Measurements from ENCODE around the gene PTDSS2. TPM values are rescaled to one million over a fixed set of nuclear protein-coding genes. Genes with fewer than 3 reads are reported as not detected.

Gene PTDSS2
- total RNA-seq, 2 experiments from 2014 or later = 14.8 to 18.8 TPM

DNA sequence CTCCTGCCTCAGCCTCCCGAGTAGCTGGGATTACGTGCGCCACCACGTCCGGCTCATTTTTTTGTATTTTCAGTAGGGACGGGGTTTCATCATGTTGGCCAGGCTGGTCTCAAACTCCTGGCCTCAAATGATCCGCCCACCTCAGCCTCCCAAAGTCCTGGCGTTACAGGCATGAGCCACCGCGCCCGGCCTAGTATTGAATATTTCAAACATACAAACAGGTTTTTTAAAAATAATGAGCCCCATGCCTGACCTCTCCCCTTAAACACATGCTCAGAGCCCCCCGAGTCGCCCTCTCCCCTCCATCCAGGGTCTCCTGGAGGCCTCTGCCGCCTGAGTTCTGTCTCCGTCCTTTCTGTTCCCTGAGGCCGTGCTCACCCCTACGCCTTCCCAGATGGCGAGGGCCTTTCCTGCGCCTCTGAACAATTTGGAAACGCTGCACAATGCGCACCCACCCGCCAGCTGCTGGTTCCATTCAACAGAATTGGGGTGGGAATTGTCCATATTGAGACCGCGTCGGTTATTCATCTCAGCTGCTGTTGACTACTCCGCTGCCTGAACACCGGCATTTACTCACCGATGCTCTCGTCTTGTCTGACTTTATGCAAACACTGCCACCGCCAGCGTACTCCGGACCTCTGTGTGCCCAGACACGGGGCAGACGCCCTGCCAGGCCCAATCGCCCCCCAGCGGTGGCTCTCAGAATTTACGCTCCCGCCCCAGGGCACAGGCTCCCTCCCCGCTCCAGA lies 70.5 kb downstream of the PTDSS2 start:
- ATAC-seq (no peak), DNase-seq (peak; percentile 61)
- peaks cover 2% of the 10 kb centered on the region for H3K9me3 Mint-ChIP-seq (ENCODE audit: low read depth)
- H3K27me3 Mint-ChIP-seq = no peaks in the 10 kb centered on the region
- no peak overlapping the region for H3K4me3 Mint-ChIP-seq
- peaks cover 4% of the 10 kb centered on the region for H3K36me3 Mint-ChIP-seq (ENCODE audit: low read depth)
- peaks cover 3% of the 10 kb centered on the region for H3K4me1 Mint-ChIP-seq
- CTCF ChIA-PET = interaction anchor here (0.5 to 1.1 kb wide), 7 partner anchors 8 to 112 kb away, joined by 3 to 5 read pairs (median 3); no protein-coding TSS in a partner anchor
- intact Hi-C loops (cut with DNase I, micrococcal nuclease) = no loop called here
- POLR2A ChIA-PET = no interaction called here
- H3K27ac Mint-ChIP-seq = no peak overlapping the region

DNA sequence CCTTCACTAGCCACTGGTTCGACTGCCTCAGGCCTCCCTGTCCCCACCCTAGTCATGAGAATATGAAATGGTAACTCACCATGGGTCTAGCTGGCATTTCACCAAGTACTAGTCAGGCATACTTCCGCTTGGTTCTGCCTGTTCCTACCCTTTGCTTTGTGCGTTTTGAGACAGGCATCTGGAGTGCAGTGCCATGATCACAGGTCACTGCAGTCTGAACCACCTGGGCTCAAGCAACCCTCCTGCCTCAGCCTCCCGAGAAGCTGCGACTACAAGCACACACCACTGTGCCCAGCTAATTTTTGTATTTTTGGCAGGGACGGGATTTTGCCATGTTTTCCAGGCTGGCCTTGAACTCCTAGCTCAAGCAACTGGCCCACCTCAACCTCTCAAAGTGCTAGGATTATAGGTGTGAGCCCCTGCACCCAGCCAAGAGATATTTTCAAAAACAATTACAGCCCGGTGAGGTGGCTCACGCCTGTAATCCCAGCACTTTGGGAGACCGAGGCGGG lies 71.2 kb downstream of the PTDSS2 start:
- Mint-ChIP-seq H3K9me3 (ENCODE audit: low read depth) (no peaks in the 10 kb centered on the region), H3K4me3 (no peak overlapping the region), H3K27me3 (no peaks in the 10 kb centered on the region), H3K36me3 (ENCODE audit: low read depth) (peaks cover 2% of the 10 kb centered on the region), H3K27ac (no peak overlapping the region), H3K4me1 (peaks cover 3% of the 10 kb centered on the region)
- CTCF ChIA-PET = interaction anchor here (0.6 to 1.1 kb wide), 7 partner anchors 9 to 138 kb away, joined by 3 to 5 read pairs (median 3); no protein-coding TSS in a partner anchor
- POLR2A ChIA-PET = no interaction called here
- ATAC-seq = no peak
- intact Hi-C loops (cut with DNase I, micrococcal nuclease) = no loop called here
- DNase-seq = no peak

DNA sequence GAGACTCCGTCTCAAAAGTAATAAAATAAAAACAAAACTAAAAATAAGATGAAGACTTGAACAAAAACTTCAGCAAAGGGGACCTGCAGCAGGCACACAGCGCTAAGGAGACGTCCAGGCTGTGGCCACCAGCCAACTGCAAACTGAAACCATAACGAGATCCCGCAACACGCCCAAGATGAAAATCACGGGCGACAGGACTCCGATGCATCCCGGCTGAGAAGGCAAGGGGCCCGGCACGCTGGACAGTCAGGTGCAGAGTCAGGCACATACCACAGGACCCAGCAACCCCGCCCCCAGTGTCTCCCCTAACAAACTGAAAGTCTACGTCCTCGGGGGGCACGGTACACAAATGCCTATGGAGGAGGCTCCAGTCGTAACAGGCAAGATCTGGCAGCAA lies 76.1 kb downstream of the PTDSS2 start:
- CTCF ChIA-PET = no interaction called here
- intact Hi-C loops (cut with DNase I, micrococcal nuclease) = no loop called here
- Mint-ChIP-seq H3K27ac (no peak overlapping the region), H3K36me3 (ENCODE audit: low read depth) (no peaks in the 10 kb centered on the region), H3K4me1 (no peaks in the 10 kb centered on the region), H3K27me3 (no peaks in the 10 kb centered on the region), H3K9me3 (ENCODE audit: low read depth) (no peaks in the 10 kb centered on the region), H3K4me3 (no peak overlapping the region)
- DNase-seq (no peak), ATAC-seq (no peak)
- POLR2A ChIA-PET = no interaction called here

DNA sequence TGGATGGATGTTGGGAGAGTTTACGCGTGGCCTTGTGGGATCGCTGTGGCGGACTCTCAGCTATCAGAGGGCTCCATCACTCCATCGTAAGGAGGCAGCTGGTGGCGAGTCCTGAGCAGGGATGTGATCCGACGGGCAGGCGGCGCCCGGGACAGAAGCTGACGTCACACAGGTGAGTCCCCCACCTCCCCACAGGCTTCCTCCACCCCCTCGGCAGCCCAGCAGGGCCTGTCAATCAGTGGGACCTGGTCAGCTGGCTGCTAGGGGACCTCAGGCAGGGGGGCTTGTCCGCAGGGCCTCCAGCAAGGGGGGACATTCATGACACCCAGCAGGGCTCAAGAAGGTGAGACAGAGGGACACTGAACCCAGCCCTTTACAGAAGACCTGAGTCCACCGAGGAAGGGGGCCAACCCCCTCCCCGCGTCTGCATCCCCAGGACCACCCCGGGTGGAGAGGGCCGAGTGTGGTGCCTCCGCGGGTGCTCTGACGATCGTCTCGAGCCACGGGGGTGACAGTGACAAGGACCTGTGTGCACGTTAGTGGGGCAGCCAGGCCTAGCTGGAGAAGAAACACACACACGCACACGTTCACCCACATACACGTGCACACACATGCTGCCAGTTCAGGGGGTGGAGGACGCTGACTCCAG lies 78.2 kb downstream of the PTDSS2 start:
- ChIA-PET CTCF (no interaction called here), POLR2A (interaction anchor here (0.6 kb wide), 1 partner anchor 298 kb away, joined by 3 read pairs; no protein-coding TSS in a partner anchor)
- Mint-ChIP-seq H3K36me3 (ENCODE audit: low read depth) (peaks cover 1% of the 10 kb centered on the region), H3K4me3 (no peak overlapping the region), H3K27ac (no peak overlapping the region), H3K9me3 (ENCODE audit: low read depth) (no peaks in the 10 kb centered on the region), H3K27me3 (no peaks in the 10 kb centered on the region), H3K4me1 (no peaks in the 10 kb centered on the region)
- intact Hi-C loops (cut with DNase I, micrococcal nuclease) = no loop called here
- ATAC-seq (no peak), DNase-seq (no peak)

DNA sequence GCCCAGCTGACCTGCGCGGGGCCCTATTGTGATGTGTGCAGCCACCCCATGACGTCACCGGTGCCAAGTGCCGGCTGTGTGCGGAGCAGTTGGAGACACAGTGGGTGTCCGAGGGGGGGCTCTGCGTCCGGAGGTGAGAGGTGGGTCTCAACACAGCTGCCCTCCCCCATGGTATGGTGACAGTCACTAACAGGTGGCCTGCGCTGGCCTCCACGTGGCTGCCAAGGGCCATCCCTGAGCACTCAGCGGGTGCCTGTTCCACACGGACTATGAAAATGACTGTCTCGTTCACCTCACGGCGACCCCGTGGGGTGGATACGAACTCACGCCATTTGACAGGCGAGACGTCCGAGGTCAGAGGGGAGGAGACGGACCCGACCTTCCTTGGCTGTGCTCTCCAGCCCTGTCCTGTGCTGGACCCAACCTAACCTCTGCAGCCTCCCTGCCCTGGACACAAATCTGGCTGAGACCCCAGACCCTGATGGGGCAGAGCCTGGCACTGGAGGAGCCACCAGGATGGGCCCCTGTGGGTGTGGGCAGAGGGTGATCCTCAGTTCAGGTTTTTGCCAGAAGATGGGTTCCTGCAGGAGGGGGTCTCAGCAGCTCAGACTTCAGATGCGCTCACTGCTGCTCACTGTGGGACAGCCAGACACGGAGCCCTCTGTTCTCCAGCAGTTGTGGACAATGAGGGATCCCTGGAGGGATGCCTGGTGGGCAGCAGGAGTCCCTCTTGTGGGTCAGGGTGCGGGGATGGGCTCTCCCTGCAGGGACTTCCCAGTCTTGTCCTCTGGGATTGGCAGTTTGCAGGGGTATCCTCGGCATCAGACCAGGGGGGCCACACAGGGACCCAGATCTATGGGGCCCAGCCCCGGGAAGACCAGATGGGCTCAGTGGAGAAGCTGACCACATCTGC lies 79.0 kb downstream of the PTDSS2 start:
- H3K4me3 Mint-ChIP-seq = no peak overlapping the region
- ChIA-PET POLR2A (no interaction called here), CTCF (no interaction called here)
- ATAC-seq = peak; percentile 12
- H3K9me3 Mint-ChIP-seq (ENCODE audit: low read depth) = no peaks in the 10 kb centered on the region
- no peak for DNase-seq
- H3K4me1 Mint-ChIP-seq = peaks cover 3% of the 10 kb centered on the region
- no peak overlapping the region for H3K27ac Mint-ChIP-seq
- H3K36me3 Mint-ChIP-seq (ENCODE audit: low read depth) = peaks cover 1% of the 10 kb centered on the region
- H3K27me3 Mint-ChIP-seq = no peaks in the 10 kb centered on the region
- intact Hi-C loops (cut with DNase I, micrococcal nuclease) = no loop called here

DNA sequence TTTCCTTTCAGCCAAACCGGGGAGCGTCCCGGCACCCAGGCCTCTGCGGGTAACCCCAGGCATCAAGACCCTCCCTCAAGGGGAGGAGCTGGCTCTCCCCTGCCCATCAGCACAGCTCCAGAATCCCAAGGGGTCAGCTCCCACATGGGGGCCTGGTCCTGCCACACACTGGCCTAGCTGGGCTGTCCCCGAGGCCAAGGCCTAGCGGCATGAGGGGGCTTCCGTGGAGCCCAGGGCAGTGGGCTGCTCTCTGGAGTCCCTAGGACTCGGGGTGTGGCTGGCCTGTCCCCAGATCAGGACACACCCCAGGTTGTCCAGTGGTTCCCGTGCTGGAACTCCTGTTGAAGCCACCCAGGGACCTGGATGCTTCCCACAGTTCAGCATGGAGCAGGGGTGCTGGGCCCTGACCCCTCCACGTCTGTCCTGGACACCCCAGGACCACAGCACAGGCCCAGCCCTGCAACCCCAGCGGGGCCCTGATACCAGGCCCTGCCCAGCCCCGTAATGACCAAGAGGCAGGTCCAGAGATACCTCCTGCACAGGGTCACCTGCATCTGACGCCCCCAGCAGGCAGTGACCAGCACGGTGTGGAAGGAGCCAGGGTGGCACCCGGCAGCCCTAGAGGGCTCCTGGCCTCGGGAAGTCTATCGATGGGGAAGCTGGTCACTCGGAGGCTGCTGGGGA lies 79.8 kb downstream of the PTDSS2 start:
- intact Hi-C loops (cut with DNase I, micrococcal nuclease) = no loop called here
- H3K27ac Mint-ChIP-seq = no peak overlapping the region
- H3K9me3 Mint-ChIP-seq (ENCODE audit: low read depth) = no peaks in the 10 kb centered on the region
- POLR2A ChIA-PET = no interaction called here
- peaks cover 1% of the 10 kb centered on the region for H3K36me3 Mint-ChIP-seq (ENCODE audit: low read depth)
- H3K4me3 Mint-ChIP-seq = no peak overlapping the region
- peaks cover 5% of the 10 kb centered on the region for H3K4me1 Mint-ChIP-seq
- H3K27me3 Mint-ChIP-seq = no peaks in the 10 kb centered on the region
- ATAC-seq = no peak
- no peak for DNase-seq
- CTCF ChIA-PET = no interaction called here

DNA sequence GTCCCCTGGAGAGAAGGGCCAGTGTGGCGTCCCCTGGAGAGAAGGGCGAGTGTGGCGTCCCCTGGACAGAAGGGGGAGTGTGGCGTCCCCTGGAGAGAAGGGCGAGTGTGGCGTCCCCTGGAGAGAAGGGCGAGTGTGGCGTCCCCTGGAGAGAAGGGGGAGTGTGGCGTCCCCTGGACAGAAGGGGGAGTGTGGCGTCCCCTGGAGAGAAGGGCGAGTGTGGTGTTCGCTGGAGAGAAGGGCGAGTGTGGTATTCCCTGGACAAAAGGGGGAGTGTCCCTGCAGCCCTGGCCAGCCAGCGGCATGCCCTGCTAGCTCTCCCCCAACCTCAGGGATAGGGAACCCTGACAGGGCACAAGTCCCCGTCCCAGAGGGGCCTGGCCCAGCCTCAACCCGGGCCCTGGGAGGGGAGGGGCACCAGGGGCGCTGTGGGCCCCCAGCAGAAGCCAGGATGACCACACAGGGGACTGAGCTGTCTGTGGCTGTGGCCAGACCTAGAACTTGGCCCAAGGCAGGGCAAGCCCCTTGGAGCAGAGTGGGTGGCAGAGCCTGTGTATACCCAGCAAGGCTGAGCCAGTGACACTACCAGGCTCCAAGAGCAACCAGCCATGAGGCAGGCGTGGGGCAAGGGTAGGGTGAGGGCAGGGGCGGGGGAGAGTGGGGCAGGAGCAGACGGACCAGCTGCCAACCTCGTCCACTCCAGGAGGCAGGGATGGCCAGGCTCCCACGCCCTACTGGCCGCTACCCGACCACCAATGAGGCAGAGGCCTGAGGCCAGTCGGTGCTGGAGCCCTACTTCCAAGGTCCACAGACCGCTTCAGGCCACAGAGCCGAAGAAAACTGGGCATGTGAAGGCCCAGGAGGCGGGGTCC lies 81.1 kb downstream of the PTDSS2 start:
- no peaks in the 10 kb centered on the region for H3K9me3 Mint-ChIP-seq (ENCODE audit: low read depth)
- no peak overlapping the region for H3K27ac Mint-ChIP-seq
- DNase-seq (no peak), ATAC-seq (no peak)
- CTCF ChIA-PET = no interaction called here
- POLR2A ChIA-PET = interaction anchor here (0.6 kb wide), 1 partner anchor 288 kb away, joined by 3 read pairs; the partner anchor contains the start of gene PNPLA2
- intact Hi-C loops (cut with DNase I, micrococcal nuclease) = no loop called here
- H3K4me1 Mint-ChIP-seq = peaks cover 6% of the 10 kb centered on the region
- peaks cover 1% of the 10 kb centered on the region for H3K36me3 Mint-ChIP-seq (ENCODE audit: low read depth)
- no peak overlapping the region for H3K4me3 Mint-ChIP-seq
- no peaks in the 10 kb centered on the region for H3K27me3 Mint-ChIP-seq

DNA sequence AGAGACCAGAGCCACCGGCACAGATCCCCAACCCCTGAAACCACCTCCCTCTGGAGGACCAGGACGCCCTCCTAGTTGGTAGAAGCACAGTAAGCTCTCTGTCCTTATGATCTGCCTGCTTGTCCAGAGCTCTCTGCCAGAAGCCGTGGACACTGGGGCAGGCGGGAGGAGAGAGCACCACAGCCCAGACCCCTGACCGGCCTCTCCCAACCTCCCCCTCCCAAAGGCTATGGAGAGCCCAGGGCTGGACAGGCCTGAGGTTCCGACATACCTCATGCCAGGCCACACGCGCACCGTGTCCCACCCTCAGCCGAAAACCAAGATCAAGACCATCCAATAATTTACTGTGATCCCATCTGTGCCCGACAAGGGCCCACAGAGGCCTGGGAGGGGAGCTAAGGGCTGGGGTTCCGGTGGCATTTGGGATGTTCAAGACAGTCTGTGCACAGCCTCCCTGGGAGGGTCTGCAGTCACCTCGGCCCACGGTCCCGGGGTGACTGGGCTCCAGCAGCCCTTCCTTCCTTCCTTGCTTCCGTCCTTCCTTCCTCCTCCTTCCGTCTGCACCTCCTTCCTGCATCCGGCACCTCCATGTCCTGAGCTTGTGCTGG lies 81.9 kb downstream of the PTDSS2 start:
- Mint-ChIP-seq H3K4me3 (no peak overlapping the region), H3K9me3 (ENCODE audit: low read depth) (no peaks in the 10 kb centered on the region), H3K36me3 (ENCODE audit: low read depth) (peaks cover 1% of the 10 kb centered on the region), H3K27ac (no peak overlapping the region), H3K27me3 (no peaks in the 10 kb centered on the region), H3K4me1 (peaks cover 9% of the 10 kb centered on the region)
- no peak for DNase-seq
- ChIA-PET POLR2A (interaction anchor here (0.6 kb wide), 1 partner anchor 287 kb away, joined by 3 read pairs; the partner anchor contains the start of gene PNPLA2), CTCF (interaction anchor here (0.6 kb wide), 1 partner anchor 15 kb away, joined by 3 read pairs; no protein-coding TSS in a partner anchor)
- ATAC-seq = no peak
- intact Hi-C loops (cut with DNase I, micrococcal nuclease) = no loop called here

DNA sequence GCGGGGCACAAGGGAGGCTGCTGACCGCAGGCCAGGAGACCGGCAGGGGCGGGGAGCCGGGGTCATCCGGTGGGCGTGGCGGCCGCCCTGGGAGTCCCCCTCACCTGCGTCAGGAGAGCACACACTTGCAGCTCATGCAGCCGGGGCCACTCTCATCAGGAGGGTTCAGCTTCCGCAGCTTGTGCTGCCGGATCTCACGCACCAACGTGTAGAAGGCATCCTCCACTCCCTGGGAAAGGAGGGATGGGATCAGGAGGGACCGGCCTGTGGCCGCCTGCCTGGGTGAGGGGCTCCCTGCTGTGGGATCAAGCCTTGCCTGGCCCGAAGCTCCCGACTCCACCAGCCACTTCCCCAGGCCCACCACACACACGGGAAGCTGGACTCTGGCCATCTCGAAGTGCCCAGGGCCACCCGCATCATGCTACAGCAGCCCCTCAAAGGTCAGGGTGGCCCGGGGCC lies 82.5 kb downstream of the PTDSS2 start:
- no peak overlapping the region for H3K4me3 Mint-ChIP-seq

More for the DNA sequence above, 82.5 kb downstream of the PTDSS2 start:
- DNase-seq (no peak), ATAC-seq (no peak)
- Mint-ChIP-seq H3K27ac (no peak overlapping the region), H3K36me3 (ENCODE audit: low read depth) (peaks cover 1% of the 10 kb centered on the region), H3K9me3 (ENCODE audit: low read depth) (no peaks in the 10 kb centered on the region), H3K4me1 (peaks cover 12% of the 10 kb centered on the region), H3K27me3 (no peaks in the 10 kb centered on the region)
- intact Hi-C loops (cut with DNase I, micrococcal nuclease) = no loop called here
- CTCF ChIA-PET = interaction anchor here (0.6 kb wide), 1 partner anchor 15 kb away, joined by 3 read pairs; no protein-coding TSS in a partner anchor
- POLR2A ChIA-PET = no interaction called here

Data from activated CD4-positive, alpha-beta T cell treated with anti-CD3 and anti-CD28 coated beads for 36 hours (primary cell).